Right atrium auricular region (tissue), 2 donors: ENCODE results near the gene BRD3OS. TPM values are rescaled to one million over a fixed set of nuclear protein-coding genes. Genes with fewer than 3 reads are reported as not detected.

Experiments
- DNase-seq: peaks from one replicate; pipeline ENCODE4 v3.0.0-alpha.2; 2019; ENCODE audit warnings: low spot score
- H3K27ac ChIP-seq, 2 donors: fragments of 200-600 bp; sonication (generic); 1 replicate in 1 of 2; 2 replicates in 1 of 2; pipeline ENCODE4 v1.5.1; 2016 to 2019
- H3K27me3 ChIP-seq, 2 donors: fragments of 200-600 bp; sonication (generic); one replicate each; pipeline versions ENCODE4 v1.5.1 to v1.6.0; 2017 to 2019
- H3K36me3 ChIP-seq: fragments of 200-600 bp; sonication (generic); one replicate; pipeline ENCODE4 v1.5.1; 2016
- H3K4me1 ChIP-seq, 2 donors: fragments of 200-600 bp; sonication (generic); one replicate each; pipeline versions ENCODE4 v1.5.1 to v1.6.0; 2017 to 2019
- H3K4me3 ChIP-seq, 2 donors: fragments of 200-600 bp; sonication (generic); 1 replicate in 1 of 2; 2 replicates in 1 of 2; pipeline ENCODE4 v1.5.1; 2017 to 2019; ENCODE audit warnings: mild to moderate bottlenecking in 1 of 2, moderate library complexity in 1 of 2
- H3K9me3 ChIP-seq, 2 donors: fragments of 200-600 bp; sonication (generic); one replicate each; pipeline ENCODE4 v1.5.1; 2019
- total RNA-seq, 2 donors: library from RNA; depleted of rRNA; stranded (reverse); fragments of >200 nt; gene quantifications; one replicate each; pipeline ENCODE4 v1.1.0, GENCODE V29; 2016
- TF ChIP-seq, protein P1 (sequence below), 2 donors: fragments of 200-600 bp; sonication (generic); IDR thresholded peaks; one replicate each; pipeline ENCODE4 v1.5.1; 2019; ENCODE audit warnings: antibody characterized with exemption in 2 of 2

Gene BRD3OS
- total RNA-seq, 2 donors from 2014 or later: 7.8 to 11.2 TPM

DNA sequence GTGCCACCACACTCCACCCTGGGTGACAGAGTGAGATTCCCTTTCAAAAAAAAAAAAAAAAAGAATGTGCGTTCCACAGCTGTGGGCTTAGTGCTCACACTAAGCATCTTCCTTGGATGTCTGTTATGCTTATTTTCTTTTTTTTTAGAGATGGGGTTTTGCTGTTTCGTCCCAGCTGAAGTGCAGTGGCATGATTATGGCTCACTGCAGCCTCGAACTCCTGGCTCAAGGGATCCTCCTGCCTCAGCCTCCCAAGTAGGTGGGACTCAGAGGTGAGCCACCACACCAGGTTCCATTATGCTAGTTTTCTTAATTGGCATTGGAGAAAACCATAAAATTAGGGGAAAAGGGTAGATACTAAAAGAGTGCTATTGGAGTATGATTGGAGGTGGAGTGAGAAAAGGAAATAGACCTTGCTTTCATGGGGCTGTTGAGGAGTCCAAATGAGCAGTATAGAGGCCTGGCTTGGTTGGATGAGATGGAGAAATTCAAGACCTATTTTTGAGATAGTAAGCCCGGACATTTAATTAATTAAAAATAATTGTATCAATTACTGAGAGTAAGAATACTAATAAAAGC, 978 bp upstream of the BRD3OS start:
- Histone ChIP-seq H3K4me1 (peaks cover 0 to 10% of the 10 kb centered on the region in 2 donors), H3K36me3 (no peaks in the 10 kb centered on the region), H3K27ac (peak overlapping the region; percentile 28 to 61), H3K9me3 (no peaks in the 10 kb centered on the region), H3K27me3 (no peaks in the 10 kb centered on the region), H3K4me3 (peak overlapping the region in 1 of 2 donors; percentile 80)
- TF ChIP-seq, protein P1, sequence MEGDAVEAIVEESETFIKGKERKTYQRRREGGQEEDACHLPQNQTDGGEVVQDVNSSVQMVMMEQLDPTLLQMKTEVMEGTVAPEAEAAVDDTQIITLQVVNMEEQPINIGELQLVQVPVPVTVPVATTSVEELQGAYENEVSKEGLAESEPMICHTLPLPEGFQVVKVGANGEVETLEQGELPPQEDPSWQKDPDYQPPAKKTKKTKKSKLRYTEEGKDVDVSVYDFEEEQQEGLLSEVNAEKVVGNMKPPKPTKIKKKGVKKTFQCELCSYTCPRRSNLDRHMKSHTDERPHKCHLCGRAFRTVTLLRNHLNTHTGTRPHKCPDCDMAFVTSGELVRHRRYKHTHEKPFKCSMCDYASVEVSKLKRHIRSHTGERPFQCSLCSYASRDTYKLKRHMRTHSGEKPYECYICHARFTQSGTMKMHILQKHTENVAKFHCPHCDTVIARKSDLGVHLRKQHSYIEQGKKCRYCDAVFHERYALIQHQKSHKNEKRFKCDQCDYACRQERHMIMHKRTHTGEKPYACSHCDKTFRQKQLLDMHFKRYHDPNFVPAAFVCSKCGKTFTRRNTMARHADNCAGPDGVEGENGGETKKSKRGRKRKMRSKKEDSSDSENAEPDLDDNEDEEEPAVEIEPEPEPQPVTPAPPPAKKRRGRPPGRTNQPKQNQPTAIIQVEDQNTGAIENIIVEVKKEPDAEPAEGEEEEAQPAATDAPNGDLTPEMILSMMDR (IDR thresholded peaks at IDR 0.05): no peak
- DNase-seq: no peak

DNA sequence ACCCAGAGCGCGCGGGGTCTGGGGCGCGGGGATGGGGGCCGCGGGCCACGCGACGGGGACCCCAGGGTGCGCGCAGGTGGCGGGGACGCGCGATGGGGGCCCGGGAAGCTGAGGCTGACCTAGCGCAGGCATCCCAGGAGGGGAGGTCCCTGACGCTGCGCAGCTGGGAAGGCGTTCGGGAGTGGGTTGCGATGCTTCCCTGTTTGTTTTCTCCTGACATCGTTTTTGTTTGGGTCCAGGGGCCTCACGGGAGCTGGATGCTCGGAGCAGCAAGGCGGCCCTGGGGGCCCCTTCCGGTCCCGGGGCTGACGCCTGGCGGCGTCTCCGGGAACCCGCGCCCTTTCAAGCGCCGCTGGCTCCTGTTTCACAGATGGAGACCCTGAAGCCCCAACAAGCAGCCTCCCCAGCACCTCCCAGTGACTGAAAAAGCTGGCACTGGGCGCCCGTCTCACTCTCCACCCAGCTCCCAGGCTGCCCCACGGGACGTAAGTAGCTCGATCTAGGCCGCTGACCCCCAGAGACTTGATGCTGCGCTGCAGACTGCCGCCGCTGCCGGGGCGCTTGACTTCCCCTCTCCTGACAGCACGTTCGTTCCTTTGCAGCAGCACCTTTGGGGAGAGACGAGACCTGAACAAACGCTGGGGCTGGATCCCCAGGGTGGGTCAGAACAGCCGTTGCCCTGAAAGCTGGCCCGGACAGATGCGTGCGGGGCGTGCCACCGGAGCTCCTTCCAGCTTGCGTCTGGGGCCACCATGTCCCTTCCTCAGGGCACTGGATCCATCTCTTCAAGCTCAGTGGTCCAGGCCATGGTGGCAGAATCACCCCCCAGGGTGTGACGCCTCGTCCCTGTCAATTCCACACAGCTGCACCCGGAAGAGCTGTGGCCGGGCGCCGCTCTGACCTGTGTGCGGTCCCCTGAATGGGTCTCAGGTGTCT, 593 bp downstream of the BRD3OS start:
- Histone ChIP-seq H3K9me3 (no peaks in the 10 kb centered on the region), H3K4me1 (peaks cover 0 to 10% of the 10 kb centered on the region in 2 donors), H3K27me3 (no peaks in the 10 kb centered on the region), H3K4me3 (peak overlapping the region; percentile 60 to 80), H3K27ac (peak overlapping the region; percentile 48 to 61), H3K36me3 (no peaks in the 10 kb centered on the region)
- DNase-seq: no peak
- TF ChIP-seq, protein P1 (IDR thresholded peaks at IDR 0.05): no peak

DNA sequence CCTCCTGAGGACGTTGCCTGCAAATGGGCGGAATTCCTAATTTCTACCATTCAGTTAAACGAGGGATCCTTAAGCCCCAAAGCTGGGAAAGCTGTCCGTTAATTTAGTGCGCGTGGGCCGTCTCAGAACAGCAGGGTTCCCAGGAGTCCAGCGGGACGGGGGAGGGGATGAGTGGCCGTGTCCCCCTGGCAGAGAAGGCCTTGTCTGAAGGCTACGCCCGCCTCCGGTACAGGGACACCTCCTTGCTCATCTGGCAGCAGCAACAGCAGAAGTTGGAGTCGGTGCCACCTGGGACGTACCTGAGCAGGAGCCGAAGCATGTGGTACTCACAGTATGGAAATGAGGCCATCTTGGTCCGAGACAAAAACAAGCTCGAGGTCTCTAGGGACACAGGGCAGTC, 1.3 kb downstream of the BRD3OS start:
- H3K36me3 ChIP-seq: peaks cover 6% of the 10 kb centered on the region
- H3K4me3 ChIP-seq: no peak overlapping the region
- H3K9me3 ChIP-seq: no peaks in the 10 kb centered on the region
- H3K4me1 ChIP-seq: peaks cover 0 to 10% of the 10 kb centered on the region in 2 donors
- no peak overlapping the region for H3K27ac ChIP-seq
- DNase-seq: no peak
- TF ChIP-seq, protein P1 (IDR thresholded peaks at IDR 0.05): no peak
- no peaks in the 10 kb centered on the region for H3K27me3 ChIP-seq

DNA sequence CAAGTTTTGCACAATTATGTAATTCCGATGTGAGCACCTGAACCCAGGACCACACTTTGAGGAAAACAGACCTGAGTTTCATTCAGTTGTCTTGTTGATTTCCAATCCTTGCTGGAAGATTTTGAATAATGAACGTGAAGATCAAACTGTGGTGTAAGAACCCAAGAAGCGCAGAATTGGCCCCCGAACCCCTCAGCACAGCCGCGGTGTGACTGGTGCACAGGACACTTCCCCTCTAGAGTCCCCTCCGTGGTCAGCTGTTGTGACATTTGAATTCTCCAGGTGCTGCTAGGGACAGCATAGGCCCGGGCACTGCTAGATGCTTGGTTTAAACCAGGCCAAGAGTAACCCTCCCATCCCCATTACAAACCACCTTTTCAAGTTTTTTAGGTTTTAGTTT, 1.7 kb downstream of the BRD3OS start:
- Histone ChIP-seq H3K27ac (no peak overlapping the region), H3K36me3 (peaks cover 10% of the 10 kb centered on the region), H3K27me3 (no peaks in the 10 kb centered on the region), H3K9me3 (no peaks in the 10 kb centered on the region), H3K4me1 (peaks cover 0 to 10% of the 10 kb centered on the region in 2 donors), H3K4me3 (no peak overlapping the region)
- no peak for DNase-seq
- TF ChIP-seq, protein P1 (IDR thresholded peaks at IDR 0.05): no peak

DNA sequence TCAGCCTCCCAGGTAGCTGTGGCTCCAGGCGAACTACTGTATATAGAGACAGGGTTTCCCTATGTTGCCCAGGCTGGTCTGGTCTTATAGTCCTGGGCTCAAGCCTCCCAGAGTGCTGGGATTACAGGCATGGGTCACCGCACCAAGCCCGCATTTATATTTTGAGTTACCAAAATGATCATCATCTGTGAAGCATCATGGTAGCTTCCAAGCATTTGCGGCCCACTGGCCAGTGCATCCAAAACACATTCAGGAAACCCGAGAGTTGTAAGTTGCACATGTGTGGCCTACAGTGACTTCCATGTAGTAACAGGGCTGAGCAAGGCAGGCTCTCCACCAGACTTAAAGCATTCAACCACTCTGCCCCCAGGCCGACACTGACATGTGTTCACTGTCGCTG, 2.3 kb downstream of the BRD3OS start:
- H3K36me3 ChIP-seq: peaks cover 14% of the 10 kb centered on the region
- no peak for DNase-seq
- peaks cover 0 to 10% of the 10 kb centered on the region in 2 donors for H3K4me1 ChIP-seq

More for the DNA sequence above, 2.3 kb downstream of the BRD3OS start:
- Histone ChIP-seq H3K4me3 (no peak overlapping the region), H3K27ac (no peak overlapping the region), H3K9me3 (no peaks in the 10 kb centered on the region), H3K27me3 (no peaks in the 10 kb centered on the region)
- TF ChIP-seq, protein P1 (IDR thresholded peaks at IDR 0.05): no peak
